ENCODE data around the gene KCTD15.
A peak's percentile ranks its signal among the peaks of the same experiment; 100 is the strongest.

Gene KCTD15

GRCh38 chr19:33771384-33772101 is 25.1 kb upstream of the KCTD15 start:
- H3K4me3 ChIP-seq (ENCODE audit: low read depth, low read length), result no peak overlapping the region
- peak; percentile 22 for DNase-seq (ENCODE audit: low read depth)
- TF ChIP-seq CTCF (IDR thresholded peaks at IDR 0.05; ENCODE audit: control insufficient read depth, extremely low read depth, insufficient read depth), result peak; percentile 94

GRCh38 chr19:33772102-33772857 is 24.4 kb upstream of the KCTD15 start:
- TF ChIP-seq CTCF (IDR thresholded peaks at IDR 0.05; ENCODE audit: control insufficient read depth, extremely low read depth, insufficient read depth), result no peak
- no peak overlapping the region for H3K4me3 ChIP-seq (ENCODE audit: low read depth, low read length)
- DNase-seq (ENCODE audit: low read depth), result no peak

- no peak for TF ChIP-seq CTCF (IDR thresholded peaks at IDR 0.05; ENCODE audit: control insufficient read depth, extremely low read depth, insufficient read depth)
- no peak overlapping the region for H3K4me3 ChIP-seq (ENCODE audit: low read depth, low read length)
- DNase-seq (ENCODE audit: low read depth), result no peak
These were observed 23.9 kb upstream of the KCTD15 start for GRCh38 chr19:33772858-33773180.

GRCh38 chr19:33773704-33774624 is 22.7 kb upstream of the KCTD15 start:
- no peak for DNase-seq (ENCODE audit: low read depth)
- H3K4me3 ChIP-seq (ENCODE audit: low read depth, low read length), result no peak overlapping the region
- TF ChIP-seq CTCF (IDR thresholded peaks at IDR 0.05; ENCODE audit: control insufficient read depth, extremely low read depth, insufficient read depth), result no peak

- TF ChIP-seq CTCF (IDR thresholded peaks at IDR 0.05; ENCODE audit: control insufficient read depth, extremely low read depth, insufficient read depth), result no peak
- no peak for DNase-seq (ENCODE audit: low read depth)
- H3K4me3 ChIP-seq (ENCODE audit: low read depth, low read length), result no peak overlapping the region
These were observed 21.9 kb upstream of the KCTD15 start for GRCh38 chr19:33774751-33775150.

GRCh38 chr19:33775731-33776487 is 20.8 kb upstream of the KCTD15 start:
- no peak overlapping the region for H3K4me3 ChIP-seq (ENCODE audit: low read depth, low read length)
- TF ChIP-seq CTCF (IDR thresholded peaks at IDR 0.05; ENCODE audit: control insufficient read depth, extremely low read depth, insufficient read depth), result no peak

More at GRCh38 chr19:33775731-33776487, 20.8 kb upstream of the KCTD15 start:
- DNase-seq (ENCODE audit: low read depth), result no peak

Measured in LNCaP clone FGC (cell line).